Neural cell (in vitro differentiated cells): Measurements from ENCODE around the gene AGTR1. TPM values are rescaled to one million over a fixed set of nuclear protein-coding genes. Genes with fewer than 3 reads are reported as not detected.

Experiments used
- H2AFZ ChIP-seq: fragments of 200-600, 300-800 bp; sonication (generic), shearing (Covaris generic); 2 replicates; pipeline ENCODE4 v1.6.0; 2014; ENCODE audit warnings: low read depth, mild to moderate bottlenecking, antibody characterized with exemption, low read length, moderate library complexity
- H3F3A ChIP-seq: fragments of 200-600 bp; shearing (Covaris generic); 2 replicates; pipeline ENCODE4 v1.6.1; 2016; ENCODE audit warnings: mild to moderate bottlenecking, moderate library complexity, mixed read lengths, antibody characterized with exemption, low read length; ENCODE audit not compliant: insufficient read depth, poor library complexity, severe bottlenecking
- H3K27ac ChIP-seq: fragments of 200-600, 300-800 bp; sonication (generic), shearing (Covaris generic); 2 replicates; pipeline ENCODE4 v1.5.1; 2014; ENCODE audit warnings: mild to moderate bottlenecking, low read length, moderate library complexity
- H3K27me3 ChIP-seq: fragments of 300-800, 200-600 bp; sonication (generic), shearing (Covaris generic); 2 replicates; pipeline ENCODE4 v1.6.0; 2014; ENCODE audit warnings: mild to moderate bottlenecking, low read depth, low read length, moderate library complexity; ENCODE audit not compliant: insufficient read depth
- H3K36me3 ChIP-seq: fragments of 300-800, 200-600 bp; sonication (generic), shearing (Covaris generic); 2 replicates; pipeline ENCODE4 v1.5.1; 2014; ENCODE audit warnings: mild to moderate bottlenecking, antibody characterized with exemption, low read length, moderate library complexity; ENCODE audit not compliant: insufficient read depth
- H3K4me2 ChIP-seq: fragments of 300-800, 200-600 bp; sonication (generic), shearing (Covaris generic); 2 replicates; pipeline ENCODE4 v1.6.0; 2014; ENCODE audit warnings: mild to moderate bottlenecking, low read length
- H3K4me3 ChIP-seq: fragments of 300-800, 200-600 bp; sonication (generic), shearing (Covaris generic); 2 replicates; pipeline ENCODE4 v1.5.1; 2014; ENCODE audit warnings: mild to moderate bottlenecking, low read length, moderate library complexity
- H3K79me2 ChIP-seq: fragments of 200-600 bp; shearing (Covaris generic); replicated peaks from 2 replicates; pipeline ENCODE4 v1.6.0; 2014; ENCODE audit warnings: mild to moderate bottlenecking, low read length, moderate library complexity; ENCODE audit not compliant: insufficient read depth
- H3K9ac ChIP-seq: fragments of 300-800, 200-600 bp; sonication (generic), shearing (Covaris generic); 2 replicates; pipeline ENCODE4 v1.6.1; 2016; ENCODE audit warnings: mild to moderate bottlenecking, low read length, mixed read lengths
- H3K9me2 ChIP-seq: fragments of 200-600 bp; shearing (Covaris generic); 2 replicates; pipeline ENCODE4 v1.6.1; 2016; ENCODE audit warnings: mild to moderate bottlenecking, low read length, mixed read lengths; ENCODE audit not compliant: insufficient read depth
- H3K9me3 ChIP-seq: fragments of 200-600, 300-800 bp; sonication (generic), shearing (Covaris generic); 2 replicates; pipeline ENCODE4 v1.6.1; 2016; ENCODE audit warnings: mild to moderate bottlenecking, mixed run types, low read length, moderate library complexity, mixed read lengths
- H4K20me1 ChIP-seq: fragments of 200-600 bp; shearing (Covaris generic); 2 replicates; pipeline ENCODE4 v1.6.1; 2016; ENCODE audit warnings: mild to moderate bottlenecking, mixed run types; ENCODE audit not compliant: insufficient read depth
- CTCF ChIP-seq: fragments of 450-650 bp; IDR thresholded peaks from 2 replicates; pipeline ENCODE4 v1.5.1; 2014; ENCODE audit warnings: antibody characterized with exemption, mild to moderate bottlenecking, moderate library complexity; ENCODE audit not compliant: poor library complexity, severe bottlenecking
- EP300 ChIP-seq: fragments of 450-650 bp; conservative IDR thresholded peaks from 2 replicates; pipeline ENCODE4 v1.6.1; 2014; ENCODE audit warnings: antibody characterized with exemption, mild to moderate bottlenecking, moderate library complexity; ENCODE audit not compliant: poor library complexity, severe bottlenecking
- EZH2 ChIP-seq: fragments of 200-600, 300-800 bp; shearing (Covaris generic), sonication (generic); IDR thresholded peaks from 2 replicates; pipeline ENCODE4 v1.6.1; 2014; ENCODE audit warnings: antibody characterized with exemption, low read length, borderline replicate concordance, mild to moderate bottlenecking; ENCODE audit not compliant: insufficient read depth, poor library complexity, severe bottlenecking
- MXI1 ChIP-seq: fragments of 450-650 bp; conservative IDR thresholded peaks from 2 replicates; pipeline ENCODE4 v1.6.1; 2014; ENCODE audit warnings: antibody characterized with exemption, mild to moderate bottlenecking; ENCODE audit not compliant: poor library complexity, severe bottlenecking
- POLR2AphosphoS5 ChIP-seq: IDR thresholded peaks from 2 replicates; pipeline ENCODE4 v1.6.1; 2012
- RAD21 ChIP-seq: fragments of 450-650 bp; conservative IDR thresholded peaks from 2 replicates; pipeline ENCODE4 v1.6.1; 2014; ENCODE audit warnings: antibody characterized with exemption, mild to moderate bottlenecking, moderate library complexity
- REST ChIP-seq: IDR thresholded peaks from 2 replicates; pipeline ENCODE4 v1.6.1; 2012; ENCODE audit warnings: borderline replicate concordance
- SMC3 ChIP-seq: fragments of 450-650 bp; conservative IDR thresholded peaks from 2 replicates; pipeline ENCODE4 v1.6.1; 2014; ENCODE audit warnings: antibody characterized with exemption, mild to moderate bottlenecking, moderate library complexity; ENCODE audit not compliant: poor library complexity
- TAF1 ChIP-seq: IDR thresholded peaks from 2 replicates; pipeline ENCODE4 v1.6.1; 2012; ENCODE audit warnings: low read depth
- polyA plus RNA-seq: library from polyadenylated mRNA; depleted of rRNA; stranded (reverse); fragments of >200 nt; gene quantifications from 2 replicates; pipeline ENCODE4 v1.2.3, GENCODE V29; 2014

The AGTR1 gene
- polyA plus RNA-seq, 1 donor from 2014 or later = 1.3 TPM

- Histone ChIP-seq H3K9me3 (no peaks in the 10 kb centered on the region), H3K27me3 (no peaks in the 10 kb centered on the region), H3F3A (no peaks in the 10 kb centered on the region), H2AFZ (no peak overlapping the region), H3K9me2 (no peaks in the 10 kb centered on the region), H3K4me2 (no peak overlapping the region), H3K79me2 (no peaks in the 10 kb centered on the region), H3K9ac (no peak overlapping the region), H3K27ac (no peak overlapping the region), H3K4me3 (no peak overlapping the region), H3K36me3 (no peaks in the 10 kb centered on the region), H4K20me1 (no peaks in the 10 kb centered on the region)
- TF ChIP-seq RAD21 (no peak), SMC3 (no peak), MXI1 (no peak), POLR2AphosphoS5 (no peak), CTCF (no peak)
Observed at GRCh38 chr3:148681080-148681479, 16.6 kb upstream of the AGTR1 start.

- no peak overlapping the region for H3K9ac ChIP-seq
- no peaks in the 10 kb centered on the region for H3K9me2 ChIP-seq
- H3K4me2 ChIP-seq = no peak overlapping the region
- H3K36me3 ChIP-seq = no peaks in the 10 kb centered on the region
- H3K4me3 ChIP-seq = no peak overlapping the region
- H3K27ac ChIP-seq = no peak overlapping the region
- no peaks in the 10 kb centered on the region for H4K20me1 ChIP-seq
- H2AFZ ChIP-seq = no peak overlapping the region
- TF ChIP-seq SMC3 (no peak), TAF1 (no peak), REST (no peak), EP300 (no peak), RAD21 (no peak), CTCF (no peak), POLR2AphosphoS5 (no peak), EZH2 (no peak), MXI1 (no peak)
- H3K27me3 ChIP-seq = no peaks in the 10 kb centered on the region
- no peaks in the 10 kb centered on the region for H3F3A ChIP-seq
- no peaks in the 10 kb centered on the region for H3K9me3 ChIP-seq
- no peaks in the 10 kb centered on the region for H3K79me2 ChIP-seq
Observed at GRCh38 chr3:148682997-148683396, 14.7 kb upstream of the AGTR1 start.
